ENCODE results near the gene ANKRD49.

DNA sequence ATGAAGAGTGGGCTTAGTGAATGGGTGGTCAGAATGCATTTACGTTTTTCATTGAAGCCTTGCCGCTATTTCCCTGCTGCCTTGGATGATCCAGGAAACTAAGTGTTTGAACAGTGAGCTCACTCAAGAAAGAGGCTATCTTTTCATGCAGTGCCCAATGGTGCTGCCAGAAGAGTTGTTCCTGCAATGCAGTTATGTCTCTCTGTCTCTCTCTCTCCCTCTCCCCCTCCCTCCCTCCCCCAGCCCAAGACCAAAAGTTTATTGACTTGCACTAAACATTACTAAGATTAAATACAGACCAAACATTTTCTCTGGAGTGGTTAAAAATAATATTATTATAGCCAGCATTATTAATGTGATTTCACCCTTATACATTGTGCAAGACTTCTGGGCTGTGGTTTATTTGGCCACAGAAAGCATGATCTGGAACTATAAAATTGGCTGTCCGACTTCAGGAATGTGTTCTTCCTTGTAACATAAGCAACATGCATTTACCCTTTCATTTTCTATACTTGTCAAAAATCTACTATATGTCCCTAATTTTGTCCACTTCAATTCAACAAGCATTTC is 43.3 kb downstream of the ANKRD49 start:
- TF ChIP-seq, protein P1, sequence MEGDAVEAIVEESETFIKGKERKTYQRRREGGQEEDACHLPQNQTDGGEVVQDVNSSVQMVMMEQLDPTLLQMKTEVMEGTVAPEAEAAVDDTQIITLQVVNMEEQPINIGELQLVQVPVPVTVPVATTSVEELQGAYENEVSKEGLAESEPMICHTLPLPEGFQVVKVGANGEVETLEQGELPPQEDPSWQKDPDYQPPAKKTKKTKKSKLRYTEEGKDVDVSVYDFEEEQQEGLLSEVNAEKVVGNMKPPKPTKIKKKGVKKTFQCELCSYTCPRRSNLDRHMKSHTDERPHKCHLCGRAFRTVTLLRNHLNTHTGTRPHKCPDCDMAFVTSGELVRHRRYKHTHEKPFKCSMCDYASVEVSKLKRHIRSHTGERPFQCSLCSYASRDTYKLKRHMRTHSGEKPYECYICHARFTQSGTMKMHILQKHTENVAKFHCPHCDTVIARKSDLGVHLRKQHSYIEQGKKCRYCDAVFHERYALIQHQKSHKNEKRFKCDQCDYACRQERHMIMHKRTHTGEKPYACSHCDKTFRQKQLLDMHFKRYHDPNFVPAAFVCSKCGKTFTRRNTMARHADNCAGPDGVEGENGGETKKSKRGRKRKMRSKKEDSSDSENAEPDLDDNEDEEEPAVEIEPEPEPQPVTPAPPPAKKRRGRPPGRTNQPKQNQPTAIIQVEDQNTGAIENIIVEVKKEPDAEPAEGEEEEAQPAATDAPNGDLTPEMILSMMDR (IDR thresholded peaks at IDR 0.05), result no peak
- TF ChIP-seq POLR2A (IDR thresholded peaks at IDR 0.05), result no peak

Measured in uterus (tissue), 2 donors.